Endothelial cell of umbilical vein (primary cell): Measurements from ENCODE around the gene TRIM52.

ENCODE experiments used
- CTCF ChIP-seq, 2 donors: IDR thresholded peaks; 1 replicate in 1 of 2; 2 replicates in 1 of 2; pipeline ENCODE4 v1.5.1; 2011; ENCODE audit warnings: low read length in 2 of 2, mild to moderate bottlenecking in 2 of 2, moderate library complexity in 2 of 2, control low read depth in 1 of 2, inconsistent platforms in 1 of 2, low read depth in 1 of 2; ENCODE audit not compliant: insufficient read depth in 1 of 2; ENCODE audit errors: extremely low read depth in 1 of 2
- EZH2 ChIP-seq: IDR thresholded peaks from 2 replicates; pipeline ENCODE4 v1.6.1; 2012; ENCODE audit warnings: borderline replicate concordance, low read depth, mild to moderate bottlenecking, moderate library complexity, low read length, inconsistent platforms; ENCODE audit not compliant: severe bottlenecking
- POLR2A ChIP-seq: IDR thresholded peaks from 2 replicates; pipeline ENCODE4 v1.6.1; 2012; ENCODE audit warnings: low read depth, mild to moderate bottlenecking, control low read depth, low read length

DNA sequence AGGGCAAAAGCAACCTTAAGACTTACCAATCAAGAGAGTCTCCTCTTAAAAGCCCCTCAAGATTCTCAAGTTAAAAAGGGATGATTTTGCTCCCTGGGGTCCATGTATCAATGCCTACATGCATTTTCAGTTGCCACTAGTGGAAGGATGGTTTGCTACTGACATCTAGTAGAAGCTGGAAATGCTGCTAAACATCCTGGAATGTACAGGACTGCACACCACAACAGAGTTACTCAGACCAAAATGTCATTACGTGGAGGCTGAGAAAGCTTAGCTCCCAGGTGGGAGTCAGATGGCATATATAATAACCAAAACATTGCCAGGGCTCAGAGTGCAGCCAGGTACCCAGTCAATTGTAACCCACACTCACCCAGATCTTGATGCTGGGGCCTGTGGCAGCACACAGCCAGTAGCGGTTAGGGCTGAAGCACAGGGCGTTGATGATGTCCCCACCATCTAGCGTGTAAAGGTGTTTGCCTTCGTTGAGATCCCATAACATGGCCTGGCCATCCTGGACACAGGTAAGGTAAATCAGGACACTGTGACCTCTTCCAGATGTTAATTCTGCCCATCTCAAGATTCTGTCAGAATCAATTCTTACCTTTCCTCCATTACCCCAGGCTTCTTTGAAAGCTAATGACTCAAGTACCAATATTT is 23.1 kb downstream of the TRIM52 start:
- TF ChIP-seq CTCF (IDR thresholded peaks at IDR 0.05; ENCODE audit: extremely low read depth in 1 of 2, insufficient read depth in 1 of 2, low read depth in 1 of 2, low read length in 2 of 2) (no peak), EZH2 (no peak), POLR2A (no peak)
